Endodermal cell (in vitro differentiated cells): ENCODE data around the gene LZTR1. TPM values are rescaled to one million over a fixed set of nuclear protein-coding genes. Genes with fewer than 3 reads are reported as not detected.
A peak's percentile ranks its signal among the peaks of the same experiment; 100 is the strongest.

Source experiments
- DNase-seq: peaks from one replicate; pipeline ENCODE4 v3.0.0-alpha.2; 2017
- H3K27ac ChIP-seq: 2 replicates; pipeline ENCODE4 v1.5.1; 2013; ENCODE audit warnings: mild to moderate bottlenecking, low read depth, low read length, moderate library complexity
- H3K27me3 ChIP-seq: 2 replicates; pipeline ENCODE4 v1.6.1; 2013; ENCODE audit warnings: mild to moderate bottlenecking, low read length, moderate library complexity; ENCODE audit not compliant: insufficient read depth, control insufficient read depth, poor library complexity, severe bottlenecking
- H3K36me3 ChIP-seq: 2 replicates; pipeline ENCODE4 v1.7.0; 2013; ENCODE audit warnings: mild to moderate bottlenecking, low read length, moderate library complexity; ENCODE audit not compliant: control insufficient read depth, insufficient read depth
- H3K4me1 ChIP-seq: one replicate; pipeline ENCODE4 v1.7.0; 2013; ENCODE audit warnings: low read length; ENCODE audit not compliant: control insufficient read depth, insufficient read depth
- H3K4me3 ChIP-seq: 2 replicates; pipeline ENCODE4 v1.5.1; 2013; ENCODE audit warnings: mild to moderate bottlenecking, low read length, moderate library complexity
- H3K9ac ChIP-seq: 2 replicates; pipeline ENCODE4 v1.6.1; 2013; ENCODE audit warnings: mild to moderate bottlenecking, low read length, moderate library complexity; ENCODE audit not compliant: poor library complexity, severe bottlenecking; ENCODE audit errors: extremely low read depth
- H3K9me3 ChIP-seq: 2 replicates; pipeline ENCODE4 v1.6.1; 2013; ENCODE audit warnings: mild to moderate bottlenecking, low read length, moderate library complexity; ENCODE audit not compliant: control insufficient read depth
- H3K27ac Mint-ChIP-seq: 2 replicates; pipeline ENCODE4 v1.8.0; 2020; ENCODE audit warnings: mixed read lengths
- H3K27me3 Mint-ChIP-seq: 2 replicates; pipeline ENCODE4 v1.8.0; 2021; ENCODE audit warnings: mild to moderate bottlenecking, mixed read lengths; ENCODE audit not compliant: insufficient read depth
- H3K36me3 Mint-ChIP-seq: 2 replicates; pipeline ENCODE4 v1.8.0; 2020; ENCODE audit warnings: low read depth, mixed read lengths
- H3K4me1 Mint-ChIP-seq: 2 replicates; pipeline ENCODE4 v1.8.0; 2020; ENCODE audit warnings: mixed read lengths
- H3K4me3 Mint-ChIP-seq: 2 replicates; pipeline ENCODE4 v1.8.0; 2020; ENCODE audit warnings: mild to moderate bottlenecking, moderate library complexity, mixed read lengths
- H3K9me3 Mint-ChIP-seq: 2 replicates; pipeline ENCODE4 v1.8.0; 2020; ENCODE audit warnings: mild to moderate bottlenecking, mixed read lengths
- WGBS, 2 experiments: methylation state at CpG; one replicate each; pipeline versions ENCODE4 v1.1.5 to v1.1.7; 2013; ENCODE audit warnings: missing lambda C conversion rate in 2 of 2, mixed read lengths in 1 of 2; ENCODE audit not compliant: insufficient coverage in 1 of 2, insufficient read length in 1 of 2; 5-methylcytosine and 5-hydroxymethylcytosine counted together
- total RNA-seq, 2 donors: library from RNA; stranded (reverse); fragmentation: NEBNext Ultra II Directional in 1 of 2; extraction: Animal tissue kit (Norgen Biotek cat#: 25700) in 1 of 2; gene quantifications; 2 replicates in 1 of 2; 3 replicates in 1 of 2; pipeline ENCODE4 v1.2.1, GENCODE V29; 2021
- TF ChIP-seq, protein P1 (sequence below): fragments of 200-600 bp; sonication (generic); conservative IDR thresholded peaks from 2 replicates; pipeline ENCODE4 v1.5.0; 2021; ENCODE audit warnings: antibody characterized with exemption, mild to moderate bottlenecking

The LZTR1 gene
- total RNA-seq, 2 donors from 2014 or later, result 56.5 to 73.2 TPM

DNA sequence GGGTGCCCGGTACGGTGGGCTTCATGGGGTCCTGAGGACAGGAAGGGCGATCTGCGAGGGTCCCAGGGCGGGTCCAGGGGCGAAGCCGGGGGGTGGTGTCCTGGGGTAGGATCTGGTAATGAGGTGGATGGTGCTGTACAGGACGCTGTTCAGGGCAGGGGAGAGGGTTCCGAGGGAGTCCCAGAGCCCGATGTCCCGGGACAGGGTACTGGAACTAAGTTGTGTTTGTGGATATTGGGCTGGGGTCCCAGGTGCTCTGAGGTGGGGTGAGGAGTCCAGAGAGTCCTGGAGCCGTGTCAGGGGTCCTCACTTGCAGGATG, 426 bp downstream of the LZTR1 start:
- H3K27ac Mint-ChIP-seq, result peak overlapping the region; percentile 75
- no peak for DNase-seq
- Histone ChIP-seq H3K27me3 (peaks cover 2% of the 10 kb centered on the region), H3K4me1 (no peaks in the 10 kb centered on the region), H3K4me3 (peak overlapping the region; percentile 94), H3K36me3 (peaks cover 24% of the 10 kb centered on the region), H3K27ac (no peak overlapping the region), H3K9ac (peak overlapping the region; percentile 81), H3K9me3 (peaks cover 11% of the 10 kb centered on the region)
- peaks cover 12% of the 10 kb centered on the region for H3K9me3 Mint-ChIP-seq
- TF ChIP-seq, protein P1, sequence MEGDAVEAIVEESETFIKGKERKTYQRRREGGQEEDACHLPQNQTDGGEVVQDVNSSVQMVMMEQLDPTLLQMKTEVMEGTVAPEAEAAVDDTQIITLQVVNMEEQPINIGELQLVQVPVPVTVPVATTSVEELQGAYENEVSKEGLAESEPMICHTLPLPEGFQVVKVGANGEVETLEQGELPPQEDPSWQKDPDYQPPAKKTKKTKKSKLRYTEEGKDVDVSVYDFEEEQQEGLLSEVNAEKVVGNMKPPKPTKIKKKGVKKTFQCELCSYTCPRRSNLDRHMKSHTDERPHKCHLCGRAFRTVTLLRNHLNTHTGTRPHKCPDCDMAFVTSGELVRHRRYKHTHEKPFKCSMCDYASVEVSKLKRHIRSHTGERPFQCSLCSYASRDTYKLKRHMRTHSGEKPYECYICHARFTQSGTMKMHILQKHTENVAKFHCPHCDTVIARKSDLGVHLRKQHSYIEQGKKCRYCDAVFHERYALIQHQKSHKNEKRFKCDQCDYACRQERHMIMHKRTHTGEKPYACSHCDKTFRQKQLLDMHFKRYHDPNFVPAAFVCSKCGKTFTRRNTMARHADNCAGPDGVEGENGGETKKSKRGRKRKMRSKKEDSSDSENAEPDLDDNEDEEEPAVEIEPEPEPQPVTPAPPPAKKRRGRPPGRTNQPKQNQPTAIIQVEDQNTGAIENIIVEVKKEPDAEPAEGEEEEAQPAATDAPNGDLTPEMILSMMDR, result no peak
- WGBS, 2 experiments, result 7 to 11% methylated on average over 7 to 12 of the region's 12 CpGs
- H3K27me3 Mint-ChIP-seq, result peaks cover 24% of the 10 kb centered on the region
- H3K36me3 Mint-ChIP-seq, result peaks cover 19% of the 10 kb centered on the region
- peaks cover 27% of the 10 kb centered on the region for H3K4me1 Mint-ChIP-seq
- H3K4me3 Mint-ChIP-seq, result peak overlapping the region; percentile 92

DNA sequence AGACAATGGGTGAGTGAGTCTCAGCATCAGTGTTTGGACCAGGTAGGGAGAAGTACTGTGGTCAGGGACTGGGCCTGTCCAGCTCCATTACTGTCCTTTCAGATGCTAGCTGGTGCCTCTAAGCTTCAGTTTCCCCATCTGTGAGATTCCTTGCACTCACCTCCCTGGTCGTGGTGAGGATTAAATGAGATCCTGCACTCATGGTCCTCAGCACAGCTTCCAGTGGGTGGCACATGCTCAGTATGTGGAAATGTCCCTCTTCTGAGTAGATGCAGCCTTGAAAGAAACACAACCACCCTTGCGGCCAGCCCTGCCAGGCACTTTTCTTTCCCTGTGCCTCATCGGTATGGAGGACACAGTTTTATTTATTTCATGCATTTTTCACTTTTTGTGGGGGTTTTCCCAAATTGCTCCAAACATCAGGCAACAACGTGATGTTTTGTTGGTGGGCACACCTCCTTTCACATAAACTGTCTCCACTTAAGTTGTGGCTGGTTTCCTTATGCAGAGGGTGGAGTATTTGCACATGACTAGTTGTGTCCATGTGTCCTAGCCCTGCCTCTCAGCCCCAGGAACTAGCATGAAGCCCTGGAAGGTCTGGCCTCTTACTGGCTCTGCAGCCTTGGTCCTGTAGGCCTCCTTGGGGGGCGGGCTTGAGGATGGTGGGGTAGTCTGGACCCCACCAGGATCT, 1.1 kb downstream of the LZTR1 start:
- peaks cover 9% of the 10 kb centered on the region for H3K9me3 Mint-ChIP-seq
- H3K27ac ChIP-seq, result no peak overlapping the region
- H3K4me1 Mint-ChIP-seq, result peaks cover 27% of the 10 kb centered on the region
- DNase-seq, result no peak
- TF ChIP-seq, protein P1, result no peak
- peaks cover 24% of the 10 kb centered on the region for H3K36me3 ChIP-seq
- H3K36me3 Mint-ChIP-seq, result peaks cover 26% of the 10 kb centered on the region
- no peaks in the 10 kb centered on the region for H3K27me3 ChIP-seq
- peaks cover 9% of the 10 kb centered on the region for H3K9me3 ChIP-seq
- 79 to 94% methylated on average over 2 to 5 of the region's 5 CpGs for WGBS, 2 experiments
- H3K4me3 ChIP-seq, result peak overlapping the region; percentile 94
- peak overlapping the region; percentile 92 for H3K4me3 Mint-ChIP-seq
- H3K27me3 Mint-ChIP-seq, result peaks cover 17% of the 10 kb centered on the region
- no peak overlapping the region for H3K9ac ChIP-seq
- no peak overlapping the region for H3K27ac Mint-ChIP-seq
- no peaks in the 10 kb centered on the region for H3K4me1 ChIP-seq

DNA sequence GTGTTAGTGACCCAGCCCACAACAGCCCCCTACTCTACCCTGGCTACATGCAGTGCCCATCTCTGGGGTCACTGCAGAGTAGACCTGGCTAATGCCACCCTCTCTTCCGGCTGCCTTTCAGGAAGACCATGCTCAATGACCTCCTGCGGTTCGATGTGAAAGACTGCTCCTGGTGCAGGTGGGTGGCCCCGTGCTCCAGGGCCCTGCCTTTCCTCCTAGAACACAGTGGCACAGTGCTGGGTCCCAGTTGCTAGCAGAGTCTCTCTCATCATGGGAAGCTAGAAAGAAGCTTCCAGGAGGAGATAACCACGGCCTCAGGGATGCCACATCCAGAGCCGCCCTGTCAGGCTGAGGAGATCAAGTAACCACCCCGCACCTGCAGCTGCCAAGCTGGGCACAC, 3.6 kb downstream of the LZTR1 start:
- Mint-ChIP-seq H3K4me1 (peaks cover 17% of the 10 kb centered on the region), H3K9me3 (no peaks in the 10 kb centered on the region), H3K4me3 (no peak overlapping the region), H3K27me3 (peaks cover 1% of the 10 kb centered on the region), H3K36me3 (peaks cover 29% of the 10 kb centered on the region), H3K27ac (no peak overlapping the region)
- TF ChIP-seq, protein P1, result no peak
- Histone ChIP-seq H3K27ac (no peak overlapping the region), H3K4me3 (no peak overlapping the region), H3K9me3 (no peaks in the 10 kb centered on the region), H3K9ac (no peak overlapping the region), H3K27me3 (no peaks in the 10 kb centered on the region), H3K4me1 (no peaks in the 10 kb centered on the region), H3K36me3 (peaks cover 24% of the 10 kb centered on the region)
- DNase-seq, result no peak
- WGBS, 2 experiments, result 92 to 94% methylated on average over 2 to 7 of the region's 7 CpGs
